NCI-H1930 (cell line): ENCODE results near the gene RXFP3.
A peak's percentile ranks its signal among the peaks of the same experiment; 100 is the strongest.
"Not testable (repeated sequence)": the region's sequence is repeated elsewhere in the genome, so short reads cannot be mapped to it uniquely, and the experiment has no call there.

Experiments used
- DNase-seq, 2 experiments: peaks; one replicate each; lab custom pipeline; 2025; lab: John Stamatoyannopoulos, UW

Gene RXFP3, protein sequence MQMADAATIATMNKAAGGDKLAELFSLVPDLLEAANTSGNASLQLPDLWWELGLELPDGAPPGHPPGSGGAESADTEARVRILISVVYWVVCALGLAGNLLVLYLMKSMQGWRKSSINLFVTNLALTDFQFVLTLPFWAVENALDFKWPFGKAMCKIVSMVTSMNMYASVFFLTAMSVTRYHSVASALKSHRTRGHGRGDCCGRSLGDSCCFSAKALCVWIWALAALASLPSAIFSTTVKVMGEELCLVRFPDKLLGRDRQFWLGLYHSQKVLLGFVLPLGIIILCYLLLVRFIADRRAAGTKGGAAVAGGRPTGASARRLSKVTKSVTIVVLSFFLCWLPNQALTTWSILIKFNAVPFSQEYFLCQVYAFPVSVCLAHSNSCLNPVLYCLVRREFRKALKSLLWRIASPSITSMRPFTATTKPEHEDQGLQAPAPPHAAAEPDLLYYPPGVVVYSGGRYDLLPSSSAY

GRCh38 chr5:33936381-33937016 is at the start of gene RXFP3:
Gene RXFP3, plus strand, starts transcription at chr5:33936386. Its CDS starts 355 bp downstream, at chr5:33936741.
- DNase-seq, result peak in 1 of 2 experiments; percentile 40

DNA sequence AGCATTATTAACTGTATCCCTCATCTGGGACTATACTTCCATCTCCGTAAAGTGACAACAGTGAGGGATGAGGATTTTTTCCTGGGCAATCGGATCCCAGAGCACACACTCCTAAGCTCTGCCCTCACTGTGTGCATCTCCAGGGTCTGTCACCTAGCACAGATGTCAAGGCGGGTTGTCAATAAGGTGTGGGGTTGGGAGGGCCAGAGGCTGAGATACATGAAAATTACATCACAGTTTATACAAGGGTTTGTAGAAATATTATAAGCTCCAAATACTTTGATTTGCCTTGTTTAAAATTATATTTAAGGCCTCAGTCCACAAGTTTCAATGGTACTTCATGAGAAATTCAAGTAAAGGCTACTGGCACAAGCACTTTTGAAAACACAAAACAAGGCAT is 48.9 kb upstream of the RXFP3 start:
- no peak for DNase-seq

- no peak for DNase-seq
Measured at GRCh38 chr5:33888587-33888986, 47.6 kb upstream of the RXFP3 start.

DNA sequence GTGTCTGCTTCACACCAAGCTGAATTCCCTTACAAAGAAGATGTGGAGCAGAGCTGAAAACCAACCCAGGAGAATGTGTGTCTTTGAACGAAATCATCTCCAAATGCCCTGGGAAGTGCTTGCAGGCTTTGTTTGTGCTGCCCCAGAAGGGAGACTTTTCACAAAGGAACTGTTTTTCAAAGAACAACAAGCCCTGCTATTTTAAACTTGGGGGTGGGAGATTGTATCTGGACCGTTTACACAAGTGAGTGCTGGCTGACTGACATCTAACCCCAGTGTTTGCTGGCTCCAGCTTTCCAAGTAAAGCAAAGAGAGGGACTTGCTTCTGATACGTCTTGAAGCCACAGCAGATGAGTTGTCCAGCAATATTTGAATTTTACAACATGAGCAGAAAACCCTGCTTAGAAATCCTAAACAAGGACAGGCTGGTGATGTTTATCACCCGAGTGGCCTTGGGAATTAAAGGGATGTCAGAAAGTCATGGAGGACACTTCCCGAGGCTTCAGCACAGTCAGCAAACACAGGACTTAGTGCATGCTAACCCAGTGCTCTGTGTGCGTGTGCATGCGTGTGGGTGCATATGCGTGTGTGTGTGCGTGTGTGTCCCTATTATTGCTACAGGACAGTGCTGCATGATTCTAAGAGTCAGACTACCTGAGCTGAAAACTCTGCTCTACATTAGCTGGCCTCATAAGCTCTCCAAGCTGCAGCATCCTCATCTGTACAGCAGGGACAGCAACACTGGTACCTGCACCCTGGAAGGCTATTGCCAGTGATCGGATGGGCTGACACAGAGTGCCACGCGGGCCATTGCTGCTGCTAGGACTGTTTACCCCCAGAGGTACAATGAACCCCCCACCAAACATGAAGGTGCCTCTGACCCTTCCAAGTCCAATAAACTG is 45.8 kb upstream of the RXFP3 start:
- DNase-seq, result no peak

DNA sequence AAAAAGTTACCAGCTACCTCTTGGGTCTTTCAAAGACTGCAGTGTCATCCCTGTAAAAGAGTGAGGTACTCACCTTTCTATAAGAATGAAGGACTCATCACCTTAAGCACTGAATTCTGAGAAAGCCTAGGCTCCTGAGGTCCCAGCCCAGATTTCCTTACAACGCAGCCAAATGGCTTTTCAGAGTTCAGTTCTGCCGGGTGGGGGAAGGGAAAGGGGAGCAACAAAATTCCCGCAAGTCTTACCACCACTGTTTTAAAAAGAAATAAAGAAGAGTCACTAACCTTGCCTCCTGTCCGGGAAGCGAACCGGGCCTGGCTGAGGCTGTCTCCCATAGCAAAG is 44.8 kb upstream of the RXFP3 start:
- DNase-seq, result no peak

DNA sequence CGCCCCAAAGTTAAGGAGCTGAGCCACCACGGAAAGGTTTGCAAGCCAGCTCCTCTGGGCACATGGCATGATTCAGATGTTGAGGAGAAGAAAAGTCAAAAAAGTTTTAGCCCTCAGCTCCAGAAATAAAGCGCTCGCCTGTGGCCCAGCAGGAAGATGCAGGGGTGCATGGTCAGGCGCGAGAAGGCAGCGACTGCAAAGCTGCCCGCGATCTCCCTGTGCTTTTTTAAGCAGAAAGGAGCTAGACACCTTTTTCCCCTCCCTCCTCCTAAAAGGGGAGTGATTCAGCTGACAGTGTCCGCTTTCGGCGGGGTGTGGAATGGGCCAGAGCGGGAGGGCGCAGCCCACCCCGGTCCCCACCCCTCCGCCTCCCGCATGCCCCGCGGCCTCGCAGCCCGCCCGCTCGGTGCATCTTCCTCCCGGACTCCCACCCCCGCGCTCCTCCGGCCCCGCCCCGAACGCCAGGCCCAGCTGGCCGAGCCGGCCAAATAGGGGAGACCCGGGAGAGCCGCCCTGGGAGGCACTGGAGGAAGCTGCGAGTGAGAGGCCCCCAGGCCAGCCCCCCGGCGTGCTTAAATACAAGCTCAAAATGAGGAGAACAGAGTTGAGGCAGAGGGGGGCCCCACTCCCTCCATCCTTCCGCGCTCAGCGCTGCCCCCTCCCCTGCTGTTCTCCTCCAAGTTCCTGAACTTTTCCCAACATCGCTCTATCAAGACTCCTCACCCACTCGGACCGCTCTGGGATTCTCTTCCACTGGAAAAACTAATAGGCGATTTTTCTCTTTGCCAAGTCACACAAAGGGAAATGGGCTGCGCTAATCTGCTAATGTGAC is 44.2 kb upstream of the RXFP3 start, which contains the start of gene ADAMTS12:
TSS of gene ADAMTS12 (minus strand) at position 203 of the 832 bp plus-strand sequence. CDS start at position 69, 134 bp downstream.
- DNase-seq, result no peak

DNA sequence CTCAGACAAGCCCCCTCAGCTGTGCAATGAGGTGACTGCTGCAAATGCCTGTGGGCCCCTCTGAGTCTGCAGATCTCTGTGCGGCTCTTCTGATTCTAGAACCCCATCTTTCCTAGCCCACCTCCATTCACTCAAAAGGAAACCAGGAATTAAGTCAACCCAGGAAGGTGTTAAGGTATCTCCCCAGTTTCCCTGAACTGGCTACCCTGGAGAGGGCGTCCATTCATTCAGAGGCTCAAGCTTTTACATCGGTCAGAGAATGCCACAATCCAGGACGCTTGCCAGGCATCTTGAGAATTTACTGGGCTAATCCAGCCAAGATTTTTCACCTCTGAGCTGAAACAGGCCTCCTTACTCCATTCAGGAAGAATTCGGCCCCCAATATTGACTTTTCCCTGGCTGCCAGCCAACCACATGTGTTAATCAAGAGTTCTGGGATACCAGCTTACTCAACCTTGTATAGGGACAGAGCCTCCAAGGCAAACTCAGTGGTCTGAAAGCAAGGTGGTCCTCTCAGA is 43.5 kb upstream of the RXFP3 start:
- no peak for DNase-seq

- DNase-seq, result no peak
Measured at GRCh38 chr5:33894566-33894965, 41.6 kb upstream of the RXFP3 start.

- DNase-seq, result no peak
Measured at GRCh38 chr5:33901156-33901555, 35.0 kb upstream of the RXFP3 start.

GRCh38 chr5:33903118-33903517 is 33.1 kb upstream of the RXFP3 start:
- DNase-seq, result no peak

DNA sequence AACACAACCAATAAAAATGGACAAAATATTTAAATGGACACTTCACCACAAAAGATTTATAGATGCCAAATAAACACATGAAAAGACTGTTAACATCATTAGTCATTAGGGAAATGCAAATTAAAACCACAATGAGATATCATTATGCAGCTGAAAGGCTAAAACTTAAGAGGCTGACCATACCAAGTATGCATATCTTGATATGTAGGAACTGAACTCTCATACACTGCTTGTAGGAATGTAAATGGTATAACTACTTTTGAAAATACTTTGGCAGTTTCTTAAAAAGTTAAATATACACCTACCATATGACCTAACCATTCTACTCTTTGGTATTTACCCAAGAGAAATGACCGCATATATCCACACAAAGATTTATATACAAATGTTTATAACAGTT is 30.8 kb upstream of the RXFP3 start:
- DNase-seq, result no peak

DNA sequence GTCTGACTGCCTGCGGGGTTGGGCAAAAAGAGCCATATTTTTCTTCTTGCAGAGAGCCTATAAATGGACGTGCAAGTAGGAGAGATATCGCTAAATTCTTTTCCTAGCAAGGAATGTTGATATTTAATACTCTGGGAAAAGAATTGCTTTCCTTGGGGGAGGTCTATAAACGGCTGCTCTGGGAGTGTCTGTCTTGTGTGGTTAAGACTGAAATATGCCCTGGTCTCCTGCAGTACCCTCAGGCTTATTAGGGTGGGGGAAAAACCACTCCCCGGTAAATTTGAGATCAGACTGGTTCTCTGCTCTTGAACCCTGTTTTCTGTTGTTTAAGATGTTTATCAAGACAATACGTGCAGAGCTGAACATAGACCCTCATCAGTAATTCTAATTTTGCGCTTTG is 29.9 kb upstream of the RXFP3 start:
- DNase-seq, result not testable (repeated sequence)

GRCh38 chr5:33914844-33915243 is 21.3 kb upstream of the RXFP3 start:
- not testable (repeated sequence) for DNase-seq

GRCh38 chr5:33921002-33921401 is 15.2 kb upstream of the RXFP3 start:
- DNase-seq, result no peak

DNA sequence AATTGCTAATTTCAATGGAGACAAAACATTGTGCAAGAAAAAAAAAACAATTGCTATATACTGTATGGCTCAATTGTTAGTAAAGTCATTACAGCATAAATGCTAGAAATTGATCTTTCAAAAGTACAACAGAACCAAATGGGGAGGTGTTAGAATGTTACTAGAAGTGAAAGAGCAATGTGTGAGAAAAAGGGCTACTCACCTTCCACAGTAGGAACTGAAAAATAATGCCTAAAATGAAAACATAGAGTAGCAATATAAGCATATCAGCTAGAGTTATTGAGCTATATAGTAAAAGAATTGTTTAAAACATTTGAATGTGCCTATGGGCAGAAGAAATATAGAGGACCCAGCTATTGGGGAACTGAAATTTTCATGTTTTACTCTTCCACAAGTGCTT is 10.9 kb upstream of the RXFP3 start:
- DNase-seq, result no peak

- DNase-seq, result no peak
Measured at GRCh38 chr5:33927685-33928084, 8.5 kb upstream of the RXFP3 start.

DNA sequence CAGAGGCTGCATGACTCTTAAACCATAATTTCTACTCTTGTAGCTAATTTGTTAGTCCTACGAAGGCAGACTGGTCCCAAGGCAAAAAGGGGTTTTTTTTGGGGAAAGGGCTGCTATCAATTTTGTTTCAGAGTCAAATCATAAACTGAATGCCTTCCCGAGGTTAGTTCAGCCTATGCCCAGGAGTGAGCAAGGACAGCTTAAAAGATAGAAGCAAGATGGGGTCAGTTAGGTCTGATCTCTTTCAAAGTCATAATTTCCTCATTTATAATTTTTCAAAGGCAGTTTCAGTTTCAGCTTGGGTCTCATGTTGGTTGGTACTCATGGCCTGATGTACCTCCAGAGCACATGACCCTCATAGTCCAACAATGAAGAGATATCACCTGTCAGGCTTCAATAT is 7.9 kb upstream of the RXFP3 start:
- no peak for DNase-seq

DNA sequence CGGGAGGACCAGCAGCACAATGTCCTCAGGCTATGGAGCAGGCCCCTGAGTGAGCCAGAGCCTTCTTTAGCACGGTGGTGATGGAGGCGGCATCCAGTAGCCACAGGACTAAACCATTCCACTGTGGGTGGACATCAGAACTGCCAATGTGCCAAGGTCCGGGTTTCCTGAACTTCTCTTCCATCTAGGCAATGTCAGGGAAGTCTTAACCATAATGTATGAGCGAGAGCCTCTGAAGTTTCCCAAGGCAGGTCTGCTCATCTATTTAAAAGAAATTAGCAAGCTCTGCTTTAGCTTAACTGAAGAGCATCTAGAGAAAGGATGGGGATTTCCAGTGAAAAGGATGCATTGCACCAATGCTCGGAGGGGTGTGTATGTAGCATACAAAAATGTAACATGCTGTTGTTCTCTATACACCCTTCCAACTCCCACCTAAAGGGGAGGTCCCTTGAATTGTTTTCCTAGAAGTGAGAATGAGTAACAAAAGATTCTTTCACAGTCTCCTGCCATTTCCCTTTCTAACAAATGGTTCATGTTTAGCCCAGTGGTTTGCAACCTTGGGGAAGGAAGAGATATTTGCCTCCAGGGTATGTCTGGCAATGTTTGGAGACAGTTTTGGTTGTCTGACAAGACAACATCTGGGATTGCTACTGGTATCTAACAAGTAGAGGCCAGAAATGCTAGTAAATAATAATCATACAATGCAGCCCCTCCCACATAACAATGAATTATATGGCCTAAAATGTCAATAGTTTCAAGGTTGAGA is 6.1 kb upstream of the RXFP3 start:
- DNase-seq, result no peak

DNA sequence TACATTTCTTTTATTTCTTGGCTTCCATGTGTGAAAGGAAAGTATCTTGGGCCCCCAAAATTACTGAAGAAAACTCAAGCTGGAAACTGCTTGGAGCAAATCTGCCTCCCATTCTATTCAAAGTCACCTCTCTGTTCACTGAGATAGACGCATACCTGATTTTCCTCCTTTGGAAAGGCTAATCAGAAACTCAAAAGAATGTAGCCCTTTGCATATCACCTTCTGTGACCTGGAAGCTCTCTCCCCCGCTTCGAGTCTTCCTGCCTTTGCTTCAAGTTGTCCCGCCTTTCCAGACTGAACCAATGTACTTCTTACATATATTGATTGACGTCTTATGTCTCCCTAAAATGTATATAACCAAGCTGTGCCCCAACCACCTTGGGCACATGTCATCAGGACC is 5.0 kb upstream of the RXFP3 start:
- DNase-seq, result no peak

GRCh38 chr5:33933723-33934169 is 2.4 kb upstream of the RXFP3 start:
- DNase-seq, result no peak
